Right renal cortex interstitium (tissue), 3 donors: ENCODE results near the gene OTOGL. TPM values are rescaled to one million over a fixed set of nuclear protein-coding genes. Genes with fewer than 3 reads are reported as not detected.

ENCODE experiments used
- polyA plus RNA-seq, 3 donors: library from polyadenylated mRNA; unstranded; fragments of 120-200 nt; gene quantifications; one replicate each; pipeline ENCODE4 v1.2.1, GENCODE V29; 2013; ENCODE audit not compliant: insufficient read length in 3 of 3

Gene OTOGL
- polyA plus RNA-seq, 3 donors = 0.83 to 1.0 (median 0.92) TPM

Other genes with a start within 250 kb of the OTOGL start
- gene PPP1R12A, start 164.4 kb upstream of the OTOGL start, polyA plus RNA-seq = 100 to 1,000 TPM; 105 to 127 (median 107) TPM